CD4-positive, alpha-beta T cell treated with Interleukin-1 beta for 1 hour (primary cell): ENCODE data around the gene SEMA6D.

Experiments
- DNase-seq, 2 donors: peaks; one replicate each; pipeline ENCODE4 v3.0.0-alpha.2; 2020 to 2022

SEMA6D gene

DNA sequence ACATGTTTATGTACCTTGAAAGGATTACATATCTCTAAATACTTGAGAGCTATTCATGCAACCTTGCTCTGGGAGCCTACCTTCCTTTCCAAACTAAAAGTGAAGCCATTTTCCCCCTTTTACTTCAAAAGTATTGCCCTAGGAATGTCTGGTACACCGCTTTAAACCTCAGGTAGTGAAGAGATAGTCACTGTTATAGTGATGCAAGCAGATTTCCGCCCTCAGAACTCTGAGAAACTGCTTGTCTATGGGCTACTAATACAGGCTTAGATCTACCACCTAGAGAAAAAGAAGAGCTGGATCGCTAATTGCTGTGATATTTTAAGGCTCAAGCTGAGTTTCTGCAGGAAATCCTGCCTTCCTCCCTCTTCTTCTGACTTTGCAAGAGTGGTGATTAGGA, 78.6 kb downstream of the SEMA6D start:
- DNase-seq, result no peak

DNA sequence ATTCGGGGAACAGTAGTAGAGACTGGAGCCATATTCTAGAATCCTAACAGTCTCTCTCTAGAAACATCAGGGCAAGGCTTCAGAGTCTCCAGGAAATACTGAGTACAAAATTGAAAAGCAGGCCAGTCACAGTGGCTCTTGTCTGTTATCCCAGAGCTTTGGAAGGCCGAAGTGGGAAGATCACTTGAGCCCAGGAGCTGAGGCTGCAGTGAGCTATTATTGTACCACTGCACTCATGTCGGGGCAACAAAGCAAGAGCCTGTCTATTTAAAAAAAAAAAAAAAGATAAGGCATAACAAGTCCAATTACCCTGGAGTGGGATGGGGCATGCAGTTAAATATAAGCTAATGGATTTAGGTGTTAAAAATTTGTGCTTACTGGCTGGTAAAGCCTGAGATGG, 79.0 kb downstream of the SEMA6D start:
- no peak for DNase-seq

DNA sequence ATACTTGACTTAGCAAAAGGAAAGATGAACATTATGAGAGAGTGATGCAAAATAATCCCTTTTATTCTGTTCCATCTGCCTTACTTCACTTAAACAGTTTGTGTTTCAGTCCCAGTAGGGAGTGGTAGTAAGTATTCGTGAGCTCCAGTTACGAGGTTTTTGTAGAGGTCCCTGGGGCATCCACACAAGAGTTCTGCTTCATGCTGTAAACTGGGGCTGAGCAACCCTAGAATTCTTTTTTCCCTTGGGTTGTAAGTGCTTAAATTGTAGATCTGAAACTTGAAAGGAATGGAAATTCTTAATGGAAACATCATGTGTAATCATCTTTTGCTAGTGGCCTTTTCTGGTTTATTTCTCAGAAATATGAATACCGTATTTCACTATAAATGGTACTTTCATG, 79.5 kb downstream of the SEMA6D start:
- no peak for DNase-seq

DNA sequence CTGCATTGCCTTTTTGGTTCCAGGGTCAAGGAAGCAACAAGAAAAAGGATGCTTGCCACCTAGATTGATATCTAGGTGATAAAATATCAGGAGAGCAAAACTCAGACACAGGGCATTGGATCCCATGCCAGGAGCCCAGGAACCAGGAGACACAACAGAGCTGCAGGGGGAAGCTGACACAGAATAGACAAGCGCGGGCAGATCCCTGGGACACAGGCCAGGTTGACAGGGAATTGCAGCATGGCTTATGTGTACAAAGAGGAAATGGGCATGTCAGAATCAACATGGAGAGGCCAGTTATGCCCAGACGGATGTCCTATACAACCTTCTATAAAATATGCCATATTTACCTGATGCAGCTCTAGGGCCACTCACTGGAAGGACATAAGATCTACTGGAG, 84.2 kb downstream of the SEMA6D start:
- no peak for DNase-seq

DNA sequence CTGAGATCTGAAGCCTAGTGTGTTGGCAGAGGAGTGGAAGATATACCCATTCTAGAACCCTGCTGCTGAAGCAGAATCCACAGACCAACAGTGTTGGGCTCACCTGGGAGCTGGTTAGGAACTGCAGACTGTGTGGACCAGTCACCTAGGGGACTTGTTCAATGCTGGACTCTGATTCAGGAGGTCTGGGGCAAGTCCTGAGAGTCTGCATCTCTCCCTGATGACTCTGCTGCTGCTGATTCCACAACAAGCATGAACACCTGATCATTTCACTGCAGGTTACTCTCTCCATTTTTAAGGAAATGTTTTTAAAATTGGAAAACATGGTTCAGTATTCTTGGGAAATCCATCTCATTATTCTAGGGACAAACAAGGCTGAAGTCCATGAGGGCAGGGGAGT, 84.9 kb downstream of the SEMA6D start:
- DNase-seq, result no peak

DNA sequence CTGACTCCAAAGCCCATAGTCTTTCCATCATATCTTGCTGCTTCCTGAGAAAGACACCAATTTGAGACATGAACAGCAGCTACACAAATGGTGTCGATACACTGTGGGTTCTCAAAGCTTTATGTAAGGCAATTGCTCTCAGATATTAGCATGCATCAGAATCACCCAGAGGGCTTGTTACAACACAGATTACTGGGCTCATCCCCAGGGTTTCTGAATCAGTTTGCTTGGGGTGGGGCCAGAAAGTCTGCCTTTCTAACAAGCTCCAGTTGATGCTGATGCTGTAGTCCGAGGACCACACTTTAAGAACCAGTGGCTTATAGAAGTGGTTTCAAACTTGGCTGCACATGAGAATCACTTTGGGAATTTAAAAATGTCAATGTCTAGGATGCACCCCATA, 86.5 kb downstream of the SEMA6D start:
- no peak for DNase-seq

DNA sequence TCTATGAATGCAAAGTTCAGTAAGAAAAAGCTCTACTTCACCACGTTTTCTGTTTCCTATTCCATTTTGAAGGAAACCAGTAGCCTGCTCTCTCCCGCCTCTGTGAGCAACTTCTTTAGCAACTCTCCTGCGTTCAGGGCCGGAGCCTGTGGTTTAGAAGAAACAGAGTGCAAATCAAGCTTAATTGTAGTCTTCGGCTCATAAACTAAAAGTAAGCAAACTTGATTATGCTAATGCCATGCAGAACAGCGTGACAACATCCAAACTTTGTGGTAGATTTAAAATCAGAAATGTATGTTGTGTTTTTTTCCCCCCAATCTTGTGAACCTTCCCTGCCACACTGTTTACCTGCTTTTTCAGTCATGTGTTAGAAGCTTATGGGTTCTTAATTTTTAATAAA, 87.4 kb downstream of the SEMA6D start:
- DNase-seq, result no peak

DNA sequence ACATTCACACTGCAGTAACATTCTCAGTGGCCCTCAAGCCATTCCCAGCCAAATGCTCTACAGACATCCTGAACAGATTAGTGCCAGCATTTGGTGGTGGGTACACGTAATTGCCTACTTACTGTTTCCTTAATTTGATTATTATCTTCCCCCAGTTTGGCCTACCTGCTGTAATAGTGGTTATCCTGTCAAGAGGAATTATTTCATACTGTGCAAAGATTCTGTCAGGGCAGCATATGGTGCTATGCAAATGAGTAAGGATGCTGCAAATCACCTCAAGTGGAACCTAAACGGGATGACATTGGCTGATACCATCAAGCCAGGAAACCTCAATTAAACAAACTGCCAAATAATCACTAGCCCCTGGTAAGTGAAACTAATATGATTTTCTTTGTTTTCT, 88.7 kb downstream of the SEMA6D start:
- DNase-seq, result no peak

DNA sequence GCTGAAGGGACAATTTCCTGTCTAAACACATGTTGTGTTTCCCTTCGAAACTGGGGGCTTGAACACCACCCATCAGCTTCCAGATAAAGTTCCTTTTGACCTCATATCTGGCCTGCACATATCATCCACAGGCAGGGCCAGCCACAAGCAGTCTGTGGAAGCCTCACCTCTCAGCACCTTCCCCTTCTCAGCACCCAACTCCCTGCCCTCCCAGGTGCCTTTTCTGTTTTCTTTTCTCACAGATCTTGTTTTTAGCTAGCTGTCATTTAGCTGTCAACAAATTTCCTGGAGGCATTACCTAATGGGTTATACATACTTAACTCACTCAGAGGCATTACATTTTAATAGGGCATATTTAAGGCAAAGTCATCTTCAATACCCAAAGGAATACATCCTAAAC, 93.9 kb downstream of the SEMA6D start:
- DNase-seq, result no peak

DNA sequence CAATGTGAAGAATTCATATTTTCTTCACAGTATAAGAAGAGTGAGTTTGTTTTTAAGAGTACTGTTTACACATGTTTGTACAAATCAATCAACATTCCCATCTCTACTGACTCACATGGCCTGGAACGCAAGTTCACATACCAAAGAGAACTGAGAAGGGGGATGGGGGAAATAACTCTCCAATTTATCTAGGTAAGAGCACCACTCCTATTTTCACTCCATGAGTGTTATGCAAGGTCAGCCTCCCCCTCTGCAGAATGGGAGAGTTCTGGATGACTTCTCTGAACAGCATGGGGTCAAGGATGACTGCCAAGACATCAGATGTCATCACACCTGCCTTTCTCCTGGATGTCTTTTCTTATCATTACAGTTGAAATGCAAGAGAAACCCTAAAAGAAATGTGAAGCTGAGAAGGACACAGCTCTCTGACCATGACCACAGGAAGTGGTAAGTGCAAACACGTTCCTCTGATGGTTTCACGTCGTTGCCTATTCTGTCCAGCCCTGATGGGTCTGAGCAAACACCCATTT, 95.2 kb downstream of the SEMA6D start:
- no peak for DNase-seq

DNA sequence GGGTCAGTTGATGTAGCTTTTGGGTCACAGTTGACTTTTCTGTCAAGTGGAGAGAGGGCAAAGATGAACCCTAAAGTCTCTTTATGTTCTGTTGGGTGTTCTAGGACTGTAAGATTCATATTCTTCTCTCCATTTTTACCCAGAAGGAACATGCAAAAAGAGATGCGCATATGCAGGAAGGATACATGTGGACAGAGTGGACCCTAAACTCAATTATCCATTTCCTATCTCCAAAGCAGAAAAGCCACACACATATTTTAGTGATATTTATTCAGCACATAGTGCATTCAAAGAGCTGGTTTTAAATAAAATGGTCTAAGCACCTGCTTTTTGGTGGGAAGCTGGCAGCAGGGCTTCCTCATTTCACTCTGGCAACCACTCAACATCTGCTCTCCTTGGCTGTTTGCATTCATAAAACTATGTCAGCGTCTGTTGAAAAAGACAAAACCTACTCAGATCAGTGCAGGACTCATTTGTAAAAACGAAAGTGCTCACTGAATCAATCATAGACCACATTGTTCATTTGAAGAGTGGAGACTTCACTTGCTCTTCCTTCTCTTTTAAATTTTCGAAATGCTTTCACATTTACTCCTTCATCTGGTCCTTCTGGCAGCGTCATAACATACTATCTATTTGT, 96.6 kb downstream of the SEMA6D start:
- DNase-seq, result no peak

DNA sequence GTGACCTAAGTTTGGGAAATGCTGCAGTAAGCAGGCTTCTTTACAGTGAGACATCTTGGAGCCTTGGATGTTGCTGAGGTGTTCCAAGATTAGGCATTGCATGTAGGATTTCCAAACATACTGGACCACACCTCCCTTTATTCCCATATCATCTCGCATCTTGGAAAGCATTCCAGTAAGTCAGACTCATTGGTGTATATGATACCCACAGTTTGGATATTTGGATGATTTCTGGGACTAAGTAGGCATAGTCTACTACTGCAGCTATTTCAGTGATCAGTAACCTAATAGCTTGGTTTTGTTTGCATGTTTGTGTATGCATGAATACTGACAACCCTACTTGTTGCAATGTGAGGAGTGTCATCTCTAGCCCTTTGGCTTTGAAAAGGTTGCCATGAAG, 97.3 kb downstream of the SEMA6D start:
- no peak for DNase-seq

DNA sequence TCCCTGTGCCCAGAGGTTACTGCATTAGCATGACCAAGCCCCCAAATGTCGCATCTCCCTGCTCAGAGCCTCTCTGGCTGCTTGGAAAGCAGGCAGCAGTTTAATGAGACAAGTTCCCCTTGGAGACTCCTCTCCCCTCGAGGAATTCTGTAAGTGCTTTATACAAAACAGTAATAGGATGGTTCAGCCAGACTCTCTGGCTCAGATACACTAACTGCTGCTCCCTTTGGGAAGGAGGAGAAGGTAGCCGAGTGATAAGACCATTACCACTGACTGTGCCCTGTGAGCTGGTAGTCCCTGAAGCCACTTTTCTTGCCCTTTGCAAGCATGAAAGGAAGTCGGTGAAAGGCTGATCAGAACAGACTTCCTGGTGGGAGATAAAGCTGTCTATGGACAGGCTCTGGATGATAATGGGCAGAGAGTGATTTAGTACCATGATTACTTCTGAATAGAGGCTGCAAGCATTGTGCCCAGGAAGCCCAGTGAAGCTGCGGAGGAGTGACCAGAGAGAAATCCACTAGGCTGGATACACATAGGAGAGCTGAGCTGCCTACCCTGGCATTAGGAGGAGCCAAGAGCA, 100.8 kb downstream of the SEMA6D start:
- no peak for DNase-seq

DNA sequence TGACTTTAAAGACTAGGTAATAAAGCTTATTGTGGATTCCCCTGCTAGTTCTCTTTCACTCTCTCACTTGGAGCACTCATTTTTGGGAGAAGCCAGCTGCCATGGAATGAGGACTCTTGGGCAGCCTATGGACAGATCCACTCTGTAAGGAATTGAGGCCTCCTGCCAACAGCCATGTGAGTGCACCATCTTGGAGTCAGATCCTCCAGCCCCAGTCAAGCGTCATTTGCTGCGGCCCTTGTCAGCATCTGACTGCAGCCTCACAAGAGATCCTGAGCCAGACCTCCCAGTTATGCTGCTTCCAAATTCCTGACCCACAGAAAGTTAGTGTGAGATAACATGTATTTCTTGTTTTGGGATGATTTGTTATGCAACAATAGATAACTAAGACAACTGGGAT, 101.9 kb downstream of the SEMA6D start:
- DNase-seq, result no peak

DNA sequence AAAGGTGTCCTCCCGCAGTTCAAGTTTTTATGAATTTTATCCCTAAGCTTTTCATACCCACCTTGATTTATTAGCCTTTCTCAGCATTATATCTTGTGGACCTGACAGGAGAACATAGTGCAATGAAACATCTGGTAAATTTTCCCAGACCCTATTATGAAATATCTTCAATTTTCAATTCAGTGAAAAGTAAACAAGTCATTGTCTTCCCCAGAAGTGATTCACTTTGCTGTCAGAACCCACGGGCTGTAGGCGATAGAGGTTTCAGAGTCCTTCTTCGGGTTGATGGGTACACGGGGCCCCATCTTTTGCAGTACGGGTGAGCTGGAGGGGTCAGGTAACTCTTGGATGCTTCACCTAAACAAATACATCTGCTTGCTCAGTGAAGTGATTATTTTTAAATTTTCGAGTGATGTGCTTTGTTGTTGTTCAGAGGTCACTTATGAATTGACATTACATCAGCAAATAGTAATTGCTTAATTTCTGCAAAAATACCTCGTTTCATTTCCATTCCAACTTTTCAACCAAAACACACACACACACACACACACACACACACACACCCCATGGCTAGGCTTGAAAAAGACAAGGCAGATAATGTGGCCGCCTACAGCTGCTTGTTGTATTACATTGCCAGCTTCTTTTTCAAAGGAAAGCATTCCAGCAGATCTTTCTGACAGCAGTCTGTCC, 102.9 kb downstream of the SEMA6D start:
- DNase-seq, result no peak

DNA sequence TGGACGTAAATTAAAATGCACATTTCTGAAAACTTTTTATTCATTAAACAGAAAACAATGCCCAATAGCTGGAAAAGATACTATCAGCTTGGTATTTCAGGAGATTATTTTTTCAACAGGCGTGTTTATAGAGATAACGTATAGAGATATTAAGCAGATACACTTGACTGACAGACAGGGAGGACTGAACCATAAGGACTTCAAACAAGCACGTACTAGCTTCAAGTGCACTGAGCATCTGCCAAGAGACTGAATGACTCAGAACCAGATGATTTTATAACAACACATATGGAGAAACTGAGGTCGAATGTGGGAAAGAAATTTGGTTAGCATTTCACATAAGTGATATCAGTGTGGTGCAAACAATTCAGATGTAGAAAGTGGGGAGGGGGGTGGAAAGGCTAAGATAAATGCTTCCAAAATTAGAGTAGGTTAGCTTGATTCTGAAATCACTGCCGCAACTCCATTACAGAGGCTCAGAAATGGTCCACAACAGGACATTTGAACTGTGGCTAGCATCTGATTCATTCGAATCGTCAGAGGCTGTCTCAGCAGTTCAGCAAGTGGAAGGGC, 103.5 kb downstream of the SEMA6D start:
- DNase-seq, result no peak

DNA sequence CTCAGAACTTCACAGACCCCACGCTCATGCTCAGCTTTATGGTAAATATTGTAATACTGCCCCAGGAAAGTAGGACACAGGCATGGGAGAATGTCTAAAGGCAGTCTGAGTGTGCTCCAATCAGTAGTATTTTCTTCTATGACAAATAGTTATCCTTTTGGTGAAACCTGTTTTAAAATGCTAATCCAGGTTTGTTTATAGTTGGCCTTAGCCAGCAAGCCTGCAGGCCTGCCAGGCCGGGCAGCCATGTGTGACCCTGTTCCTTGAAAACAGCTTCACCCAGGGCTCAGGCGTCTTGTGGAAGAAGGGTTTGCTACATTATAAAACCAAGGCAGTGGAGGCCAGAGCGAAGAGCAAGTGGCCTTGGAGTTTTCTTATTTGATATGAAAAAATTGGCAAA, 104.7 kb downstream of the SEMA6D start:
- DNase-seq, result no peak
